ENCODE data around the gene PDXP.
A peak's percentile ranks its signal among the peaks of the same experiment; 100 is the strongest.

PDXP gene

DNA sequence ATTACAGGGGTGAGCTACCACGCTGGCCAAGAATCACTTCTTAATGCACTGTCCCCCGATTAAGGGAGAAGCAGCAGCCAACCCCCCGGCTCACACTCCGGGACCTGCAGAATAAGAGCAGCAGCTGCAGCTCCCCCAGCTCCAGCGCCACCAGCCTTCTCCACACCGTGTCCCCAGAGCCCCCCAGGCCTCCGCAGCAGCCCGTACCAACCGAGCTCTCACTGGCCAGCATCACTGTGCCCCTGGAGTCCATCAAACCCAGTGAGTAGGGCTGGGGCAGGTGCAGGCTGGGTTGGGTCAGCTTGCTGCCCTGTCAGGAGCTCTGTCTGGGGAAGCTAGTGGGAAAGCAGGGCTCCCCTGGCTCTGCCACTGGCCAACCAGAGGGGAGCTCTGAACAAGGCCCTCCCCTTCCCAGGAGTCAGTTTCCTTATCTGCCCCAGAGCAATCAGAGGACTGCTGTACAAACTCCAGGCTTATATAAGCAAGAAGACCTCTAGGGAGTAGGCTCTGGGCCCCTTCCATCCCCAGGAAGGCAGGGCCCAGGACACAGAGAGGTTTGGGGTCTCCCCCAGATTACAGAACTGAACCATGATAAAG is 27.6 kb upstream of the PDXP start:
- Histone ChIP-seq H3K56ac (ENCODE audit: low read length) (no peak overlapping the region), H3K4me2 (ENCODE audit: low read length) (no peak overlapping the region), H3K79me2 (ENCODE audit: control insufficient read depth, insufficient read depth, low read length) (no peaks in the 10 kb centered on the region), H4K5ac (ENCODE audit: low read length) (no peak overlapping the region), H3K4me1 (ENCODE audit: control insufficient read depth, low read depth, low read length) (peaks cover 11% of the 10 kb centered on the region), H3K23ac (ENCODE audit: low read length) (no peak overlapping the region), H3K27me3 (ENCODE audit: insufficient read depth, low read length, poor library complexity) (no peaks in the 10 kb centered on the region), H3K79me1 (ENCODE audit: low read length) (no peaks in the 10 kb centered on the region), H3K27ac (ENCODE audit: low read depth, low read length) (no peak overlapping the region), H2BK120ac (ENCODE audit: low read depth, low read length) (no peak overlapping the region), H3K4me3 (ENCODE audit: low read length) (no peak overlapping the region), H3K9ac (ENCODE audit: low read length) (no peak overlapping the region), H2AK5ac (ENCODE audit: low read length) (no peak overlapping the region), H3K36me3 (ENCODE audit: control insufficient read depth, insufficient read depth, low read length) (no peaks in the 10 kb centered on the region), H3K18ac (ENCODE audit: low read length) (no peak overlapping the region), H2BK15ac (replicated peaks; ENCODE audit: low read depth) (no peak overlapping the region), H2BK5ac (ENCODE audit: low read length) (no peak overlapping the region), H3K4ac (ENCODE audit: low read depth, low read length) (no peak overlapping the region), H4K8ac (ENCODE audit: low read depth, low read length) (no peak overlapping the region)
- no peak for DNase-seq
- WGBS (ENCODE audit: extremely low coverage, insufficient coverage, low lambda C conversion rate), result no CpG with 5 or more reads among the region's 9 CpGs

DNA sequence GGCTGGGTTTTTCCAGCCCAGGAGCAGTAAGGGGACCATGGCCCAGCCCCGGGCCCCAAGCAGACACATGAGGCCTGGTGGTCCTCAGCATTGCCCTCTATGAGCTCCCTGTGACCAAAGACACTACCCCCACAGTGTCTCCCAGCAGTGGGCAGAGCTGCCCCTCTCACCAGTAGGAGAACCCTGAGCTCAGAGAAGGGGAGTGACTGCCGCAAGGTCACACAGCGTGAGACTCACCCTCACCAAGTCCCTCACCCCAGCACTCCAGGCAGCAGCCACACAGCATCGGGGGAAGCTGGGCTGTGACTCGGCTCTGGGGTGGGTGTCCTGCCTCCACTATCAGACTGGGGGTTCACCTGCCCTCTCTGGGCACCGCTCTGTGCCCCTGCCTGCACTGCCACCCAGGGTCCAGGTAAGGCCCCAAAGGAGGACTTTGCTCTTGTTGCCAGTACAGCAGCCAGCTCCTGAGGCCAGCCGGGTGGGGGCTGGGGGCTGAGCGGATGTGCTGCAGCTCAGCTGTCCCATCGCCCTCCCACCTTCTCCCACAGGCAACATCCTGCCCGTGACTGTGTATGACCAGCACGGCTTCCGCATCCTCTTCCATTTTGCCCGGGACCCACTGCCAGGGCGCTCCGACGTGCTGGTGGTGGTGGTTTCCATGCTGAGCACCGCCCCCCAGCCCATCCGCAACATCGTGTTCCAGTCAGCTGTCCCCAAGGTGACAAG is 26.9 kb upstream of the PDXP start:
- no CpG with 5 or more reads among the region's 19 CpGs for WGBS (ENCODE audit: extremely low coverage, insufficient coverage, low lambda C conversion rate)

DNA sequence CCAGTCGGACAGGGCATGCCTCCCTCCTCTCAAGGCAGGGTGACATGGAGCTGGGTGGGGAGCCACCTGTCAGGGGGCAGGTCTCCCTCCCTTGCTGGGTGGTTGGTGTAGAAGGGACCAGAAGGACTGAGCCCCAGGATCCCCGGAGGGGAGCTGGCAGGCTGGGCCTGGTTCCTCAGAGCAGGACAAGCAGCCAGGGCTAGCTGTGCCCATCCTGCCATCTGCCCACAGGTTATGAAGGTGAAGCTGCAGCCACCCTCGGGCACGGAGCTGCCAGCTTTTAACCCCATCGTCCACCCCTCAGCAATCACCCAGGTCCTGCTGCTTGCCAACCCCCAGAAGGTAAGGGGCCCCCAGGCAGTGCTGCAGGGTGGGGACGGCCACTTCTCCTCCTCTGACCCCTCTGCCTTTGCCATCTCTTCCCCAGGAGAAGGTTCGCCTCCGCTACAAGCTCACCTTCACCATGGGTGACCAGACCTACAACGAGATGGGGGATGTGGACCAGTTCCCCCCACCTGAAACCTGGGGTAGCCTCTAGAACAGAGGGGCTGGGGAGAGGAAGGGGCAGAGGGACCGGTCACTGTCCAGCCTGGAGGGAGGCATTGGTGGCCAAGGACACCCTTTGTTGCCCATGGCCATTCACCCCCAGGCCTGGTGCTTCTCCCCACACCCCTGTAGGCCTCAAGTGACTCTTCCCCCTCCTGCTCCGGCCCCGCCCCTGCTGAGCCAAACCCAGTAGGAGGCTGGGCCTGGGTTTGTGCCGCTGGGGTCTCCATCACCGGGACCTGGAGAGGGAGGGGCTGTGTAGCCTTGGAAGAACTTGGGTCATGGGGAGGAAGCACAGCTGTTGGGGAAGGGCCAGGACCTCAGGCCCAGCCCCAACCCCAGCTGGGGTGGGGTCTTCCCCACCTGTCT is 26.1 kb upstream of the PDXP start:
- no peaks in the 10 kb centered on the region for H3K36me3 ChIP-seq (ENCODE audit: control insufficient read depth, insufficient read depth, low read length)
- no CpG with 5 or more reads among the region's 14 CpGs for WGBS (ENCODE audit: extremely low coverage, insufficient coverage, low lambda C conversion rate)
- H3K27ac ChIP-seq (ENCODE audit: low read depth, low read length), result no peak overlapping the region
- no peak overlapping the region for H2BK5ac ChIP-seq (ENCODE audit: low read length)
- H2AK5ac ChIP-seq (ENCODE audit: low read length), result no peak overlapping the region
- DNase-seq, result no peak
- no peaks in the 10 kb centered on the region for H3K79me2 ChIP-seq (ENCODE audit: control insufficient read depth, insufficient read depth, low read length)
- H3K4me3 ChIP-seq (ENCODE audit: low read length), result no peak overlapping the region
- no peak overlapping the region for H4K5ac ChIP-seq (ENCODE audit: low read length)
- no peak overlapping the region for H2BK15ac ChIP-seq (replicated peaks; ENCODE audit: low read depth)
- H3K27me3 ChIP-seq (ENCODE audit: insufficient read depth, low read length, poor library complexity), result no peaks in the 10 kb centered on the region
- H3K4me1 ChIP-seq (ENCODE audit: control insufficient read depth, low read depth, low read length), result peaks cover 11% of the 10 kb centered on the region
- peak overlapping the region; percentile 86 for H3K56ac ChIP-seq (ENCODE audit: low read length)
- no peak overlapping the region for H2BK120ac ChIP-seq (ENCODE audit: low read depth, low read length)
- no peaks in the 10 kb centered on the region for H3K79me1 ChIP-seq (ENCODE audit: low read length)
- H3K23ac ChIP-seq (ENCODE audit: low read length), result no peak overlapping the region
- no peak overlapping the region for H4K8ac ChIP-seq (ENCODE audit: low read depth, low read length)
- no peak overlapping the region for H3K9ac ChIP-seq (ENCODE audit: low read length)
- no peak overlapping the region for H3K4ac ChIP-seq (ENCODE audit: low read depth, low read length)
- H3K18ac ChIP-seq (ENCODE audit: low read length), result no peak overlapping the region
- no peak overlapping the region for H3K4me2 ChIP-seq (ENCODE audit: low read length)

More for the DNA sequence above, 26.9 kb upstream of the PDXP start:
- Histone ChIP-seq H3K27me3 (ENCODE audit: insufficient read depth, low read length, poor library complexity) (no peaks in the 10 kb centered on the region), H2BK120ac (ENCODE audit: low read depth, low read length) (no peak overlapping the region), H2AK5ac (ENCODE audit: low read length) (no peak overlapping the region), H4K8ac (ENCODE audit: low read depth, low read length) (no peak overlapping the region), H3K9ac (ENCODE audit: low read length) (no peak overlapping the region), H2BK15ac (replicated peaks; ENCODE audit: low read depth) (no peak overlapping the region), H3K36me3 (ENCODE audit: control insufficient read depth, insufficient read depth, low read length) (no peaks in the 10 kb centered on the region), H3K4ac (ENCODE audit: low read depth, low read length) (no peak overlapping the region), H3K4me1 (ENCODE audit: control insufficient read depth, low read depth, low read length) (peaks cover 11% of the 10 kb centered on the region), H3K4me3 (ENCODE audit: low read length) (no peak overlapping the region), H3K79me2 (ENCODE audit: control insufficient read depth, insufficient read depth, low read length) (no peaks in the 10 kb centered on the region), H3K27ac (ENCODE audit: low read depth, low read length) (no peak overlapping the region), H4K5ac (ENCODE audit: low read length) (no peak overlapping the region), H3K79me1 (ENCODE audit: low read length) (no peaks in the 10 kb centered on the region), H3K18ac (ENCODE audit: low read length) (no peak overlapping the region), H3K56ac (ENCODE audit: low read length) (no peak overlapping the region), H2BK5ac (ENCODE audit: low read length) (no peak overlapping the region), H3K4me2 (ENCODE audit: low read length) (no peak overlapping the region), H3K23ac (ENCODE audit: low read length) (no peak overlapping the region)
- no peak for DNase-seq

DNA sequence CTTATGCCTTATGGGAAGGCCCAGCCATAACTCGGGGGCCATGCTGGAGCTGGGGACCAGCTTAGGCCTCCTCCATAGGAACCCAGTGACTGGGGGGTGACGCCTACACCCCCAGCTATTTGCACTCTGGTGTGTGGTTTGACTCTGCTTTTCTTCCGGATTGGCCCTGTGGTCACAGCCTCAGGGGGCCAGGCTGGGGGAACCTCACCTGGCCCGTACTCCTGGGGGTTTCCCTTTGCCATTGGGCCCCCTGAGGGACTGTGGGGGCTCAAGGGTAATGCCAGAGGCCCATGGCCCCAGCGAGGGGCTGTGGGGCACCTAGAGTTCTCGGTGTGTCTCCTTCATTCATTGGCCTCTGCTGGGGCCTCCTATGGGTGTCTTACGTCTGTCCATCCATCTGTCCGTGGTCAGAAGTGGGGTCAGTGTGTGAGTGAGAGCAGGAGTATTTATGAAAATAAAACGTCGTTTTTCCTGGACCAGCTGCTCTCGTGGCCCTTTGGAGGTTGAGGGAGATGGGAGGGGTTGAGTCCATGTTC is 25.4 kb upstream of the PDXP start:
- no CpG with 5 or more reads among the region's 11 CpGs for WGBS (ENCODE audit: extremely low coverage, insufficient coverage, low lambda C conversion rate)
- Histone ChIP-seq H3K4me1 (ENCODE audit: control insufficient read depth, low read depth, low read length) (peaks cover 11% of the 10 kb centered on the region), H3K4me3 (ENCODE audit: low read length) (no peak overlapping the region), H2BK120ac (ENCODE audit: low read depth, low read length) (no peak overlapping the region), H3K79me2 (ENCODE audit: control insufficient read depth, insufficient read depth, low read length) (no peaks in the 10 kb centered on the region), H3K4ac (ENCODE audit: low read depth, low read length) (no peak overlapping the region), H3K36me3 (ENCODE audit: control insufficient read depth, insufficient read depth, low read length) (no peaks in the 10 kb centered on the region), H3K23ac (ENCODE audit: low read length) (no peak overlapping the region), H2AK5ac (ENCODE audit: low read length) (no peak overlapping the region), H4K5ac (ENCODE audit: low read length) (no peak overlapping the region), H3K79me1 (ENCODE audit: low read length) (no peaks in the 10 kb centered on the region), H3K18ac (ENCODE audit: low read length) (peak overlapping the region; percentile 28), H3K4me2 (ENCODE audit: low read length) (no peak overlapping the region), H4K8ac (ENCODE audit: low read depth, low read length) (no peak overlapping the region), H3K9ac (ENCODE audit: low read length) (peak overlapping the region; percentile 34), H3K56ac (ENCODE audit: low read length) (peak overlapping the region; percentile 86), H3K27ac (ENCODE audit: low read depth, low read length) (peak overlapping the region; percentile 52), H3K27me3 (ENCODE audit: insufficient read depth, low read length, poor library complexity) (no peaks in the 10 kb centered on the region), H2BK15ac (replicated peaks; ENCODE audit: low read depth) (no peak overlapping the region), H2BK5ac (ENCODE audit: low read length) (no peak overlapping the region)
- no peak for DNase-seq

DNA sequence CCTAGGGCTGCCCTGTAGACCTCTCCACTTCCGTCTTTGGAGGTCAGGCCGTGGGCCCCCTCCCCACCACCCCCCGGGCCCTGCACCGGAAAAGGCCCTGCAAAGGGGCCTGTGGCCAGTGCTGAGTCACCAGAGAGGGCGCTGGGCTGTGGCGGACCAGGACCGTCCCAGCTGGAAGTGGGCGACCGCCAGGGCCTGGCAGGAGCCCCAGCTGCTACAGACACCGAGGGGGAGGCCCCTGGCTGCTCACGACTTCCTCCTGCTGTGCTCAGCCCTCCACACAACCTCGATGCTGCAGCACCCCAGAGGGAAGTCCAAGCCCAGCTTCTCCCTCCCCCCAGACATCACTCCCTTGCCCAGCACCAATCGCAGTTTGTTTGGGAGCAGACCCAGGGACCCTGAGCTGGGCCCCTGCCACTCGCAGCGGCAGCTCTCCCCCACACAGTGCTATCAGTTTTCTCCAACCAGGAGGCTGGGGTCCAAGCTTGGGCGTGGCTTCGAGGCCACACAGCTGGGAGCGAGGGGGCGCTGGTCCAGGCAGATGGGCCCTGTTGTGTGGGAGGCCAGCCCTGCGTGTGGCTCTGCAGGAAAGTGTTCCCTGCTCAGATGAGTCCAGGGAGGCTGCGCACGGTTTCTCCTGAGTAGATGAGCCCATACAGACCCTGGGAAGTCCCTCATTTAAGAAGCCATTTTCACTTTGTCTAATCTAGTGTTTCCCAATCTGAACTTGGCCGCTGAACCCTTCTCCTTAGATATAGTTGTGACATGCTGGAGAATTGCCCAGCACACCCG is 24.7 kb upstream of the PDXP start:
- no peak overlapping the region for H4K8ac ChIP-seq (ENCODE audit: low read depth, low read length)
- H3K27ac ChIP-seq (ENCODE audit: low read depth, low read length), result peak overlapping the region; percentile 52
- H3K4me1 ChIP-seq (ENCODE audit: control insufficient read depth, low read depth, low read length), result peaks cover 14% of the 10 kb centered on the region
- no peaks in the 10 kb centered on the region for H3K79me2 ChIP-seq (ENCODE audit: control insufficient read depth, insufficient read depth, low read length)
- no peak overlapping the region for H3K4me2 ChIP-seq (ENCODE audit: low read length)
- H2BK5ac ChIP-seq (ENCODE audit: low read length), result peak overlapping the region; percentile 51
- no peak overlapping the region for H4K5ac ChIP-seq (ENCODE audit: low read length)
- H3K36me3 ChIP-seq (ENCODE audit: control insufficient read depth, insufficient read depth, low read length), result no peaks in the 10 kb centered on the region
- no peak overlapping the region for H2BK15ac ChIP-seq (replicated peaks; ENCODE audit: low read depth)
- peak; percentile 72 for DNase-seq
- H3K4me3 ChIP-seq (ENCODE audit: low read length), result no peak overlapping the region
- no peak overlapping the region for H2AK5ac ChIP-seq (ENCODE audit: low read length)
- no peak overlapping the region for H3K4ac ChIP-seq (ENCODE audit: low read depth, low read length)
- H3K27me3 ChIP-seq (ENCODE audit: insufficient read depth, low read length, poor library complexity), result no peaks in the 10 kb centered on the region
- no peaks in the 10 kb centered on the region for H3K79me1 ChIP-seq (ENCODE audit: low read length)
- H3K56ac ChIP-seq (ENCODE audit: low read length), result peak overlapping the region; percentile 86
- H3K18ac ChIP-seq (ENCODE audit: low read length), result peak overlapping the region; percentile 28
- no peak overlapping the region for H2BK120ac ChIP-seq (ENCODE audit: low read depth, low read length)
- no CpG with 5 or more reads among the region's 24 CpGs for WGBS (ENCODE audit: extremely low coverage, insufficient coverage, low lambda C conversion rate)
- peak overlapping the region; percentile 56 for H3K9ac ChIP-seq (ENCODE audit: low read length)
- H3K23ac ChIP-seq (ENCODE audit: low read length), result peak overlapping the region; percentile 55

Data from mesendoderm (in vitro differentiated cells).